Stimulated activated CD4-positive, alpha-beta T cell treated with anti-CD3 and anti-CD28 coated beads, TNF-alpha, amount 100 ng/mL, for 1 hour (primary cell): ENCODE measurements around the gene TBC1D22B.
"Not testable (repeated sequence)": the region's sequence is repeated elsewhere in the genome, so short reads cannot be mapped to it uniquely, and the experiment has no call there.

Experiments used
- DNase-seq, 3 donors: peaks; one replicate each; pipeline ENCODE4 v3.0.0-alpha.2; 2020; ENCODE audit warnings: low read depth in 3 of 3, low spot score in 1 of 3

The TBC1D22B gene

DNA sequence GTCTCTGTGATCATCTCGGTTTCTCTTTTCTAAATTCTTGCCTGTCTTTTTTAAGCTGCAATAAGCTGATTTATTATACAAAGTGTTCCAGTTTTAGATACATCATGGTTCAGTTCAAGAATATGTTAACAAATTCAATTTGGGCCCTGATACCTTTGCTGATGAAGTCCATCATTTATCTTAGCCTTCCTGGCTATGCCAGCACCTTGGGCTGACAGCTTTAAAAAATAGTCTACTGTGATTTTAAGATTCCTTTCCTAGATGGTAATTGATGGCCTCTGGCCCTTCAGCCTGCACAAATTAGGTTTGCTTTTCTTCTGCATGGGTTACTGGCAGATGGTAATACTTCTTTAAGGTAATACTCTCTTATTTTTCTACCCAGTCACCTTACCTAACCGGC is 7.4 kb downstream of the TBC1D22B start:
- no peak for DNase-seq

DNA sequence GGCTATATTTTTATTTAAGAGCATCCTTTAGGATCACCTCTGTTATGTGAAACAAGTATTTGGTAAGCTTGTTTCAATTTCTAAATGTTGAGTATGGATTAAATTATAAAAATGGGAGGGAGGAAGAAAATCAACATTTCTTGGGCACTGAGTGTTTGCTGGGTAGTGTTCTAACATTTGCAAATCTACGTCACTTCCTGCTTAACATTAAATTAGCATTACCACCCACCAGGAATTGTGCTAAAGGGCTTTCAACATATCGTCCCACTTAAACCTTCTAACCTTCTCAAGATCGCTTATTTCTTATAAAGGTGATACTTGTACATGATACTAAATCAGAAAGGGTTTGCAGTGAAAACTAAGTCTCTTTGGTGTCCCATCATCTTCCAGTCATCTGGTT is 8.3 kb downstream of the TBC1D22B start:
- DNase-seq, result no peak

DNA sequence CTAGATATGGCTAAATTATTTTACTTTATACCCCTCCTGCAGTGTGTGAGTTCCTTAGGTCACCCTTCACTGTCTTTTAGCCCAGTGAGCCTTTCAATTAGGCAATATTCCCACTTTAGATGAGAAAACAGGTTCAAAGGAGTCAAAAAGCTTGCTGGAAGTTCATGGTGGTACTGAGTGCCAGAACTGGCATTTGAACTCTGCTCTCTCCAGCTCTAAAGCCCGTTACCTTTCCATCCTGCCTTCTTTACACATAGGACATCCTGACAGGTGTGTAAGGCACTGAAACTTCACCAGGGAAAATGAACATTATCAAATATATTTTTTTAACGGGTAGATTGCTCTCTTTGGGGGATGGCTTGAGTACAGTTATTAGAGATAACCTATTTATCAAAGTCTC is 11.5 kb downstream of the TBC1D22B start:
- DNase-seq, result no peak

DNA sequence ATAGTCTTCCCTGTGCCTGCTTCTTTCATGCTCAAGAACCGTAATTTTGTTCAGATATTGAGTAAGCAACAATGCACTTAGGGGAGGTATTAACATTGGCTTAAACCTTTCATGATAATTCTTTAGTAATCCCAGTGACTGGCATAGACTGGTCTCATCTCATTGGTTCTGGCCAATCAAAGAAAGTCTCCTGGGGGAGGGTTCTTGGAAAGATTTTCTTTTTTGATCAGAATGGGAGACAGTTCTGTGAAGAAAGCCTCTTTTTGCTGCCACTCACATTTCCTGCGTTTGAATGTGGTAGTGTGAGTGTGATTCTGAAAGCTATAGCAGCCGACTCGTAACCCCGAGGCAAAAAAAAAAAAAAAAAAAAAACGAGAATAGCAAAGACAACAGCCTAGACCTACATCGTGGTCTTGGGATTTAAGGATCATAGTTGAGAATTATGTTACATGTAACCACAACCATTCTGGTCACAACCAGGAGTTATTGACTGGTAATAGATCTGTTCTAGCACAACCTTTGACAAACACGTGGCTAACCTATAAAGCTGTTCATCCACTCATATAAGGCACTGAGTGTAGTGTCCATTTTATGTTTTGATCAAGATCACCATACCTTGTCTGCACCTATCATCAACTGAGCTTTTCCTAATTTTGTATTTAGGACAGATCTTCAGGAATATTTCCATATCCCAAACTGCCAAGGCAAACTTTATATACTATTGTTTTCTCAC is 15.4 kb downstream of the TBC1D22B start:
- DNase-seq, result no peak

DNA sequence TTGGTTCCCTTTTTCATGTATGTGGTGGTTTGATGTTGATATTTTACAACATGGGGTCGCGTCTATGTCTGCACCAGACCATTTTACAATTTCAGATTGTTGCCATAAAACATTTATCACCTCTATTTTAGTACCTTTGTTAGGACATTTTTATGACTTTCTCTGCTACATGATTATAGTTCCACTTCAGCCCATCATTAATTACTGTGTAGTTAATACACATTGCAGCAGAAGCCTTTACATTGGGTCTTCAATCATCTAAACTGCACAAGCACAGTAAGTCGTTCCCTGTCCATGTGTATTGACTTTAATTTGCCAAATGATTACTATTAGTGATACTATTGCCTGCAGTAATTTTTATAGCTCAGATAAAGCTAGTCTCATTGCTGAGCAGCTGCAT is 16.1 kb downstream of the TBC1D22B start:
- DNase-seq, result no peak

DNA sequence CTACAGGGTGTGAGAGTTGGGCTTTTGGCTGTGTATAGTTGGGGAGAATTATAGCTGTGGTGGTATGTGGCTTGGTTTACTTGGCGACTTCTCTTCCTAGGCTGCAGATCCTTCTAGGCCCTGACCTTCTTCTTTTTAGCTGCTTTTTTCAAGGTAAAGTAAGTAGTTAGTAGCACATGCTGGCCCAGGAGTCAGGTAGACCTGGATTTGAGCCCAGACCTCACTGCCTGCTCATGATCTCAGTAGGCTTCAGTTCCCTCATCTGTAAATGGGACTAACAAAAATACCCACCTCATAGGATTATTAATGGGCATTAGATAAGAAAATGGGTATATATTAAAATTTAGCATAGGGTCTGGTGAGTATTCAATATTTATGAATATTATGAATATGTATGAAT is 17.8 kb downstream of the TBC1D22B start:
- no peak for DNase-seq

DNA sequence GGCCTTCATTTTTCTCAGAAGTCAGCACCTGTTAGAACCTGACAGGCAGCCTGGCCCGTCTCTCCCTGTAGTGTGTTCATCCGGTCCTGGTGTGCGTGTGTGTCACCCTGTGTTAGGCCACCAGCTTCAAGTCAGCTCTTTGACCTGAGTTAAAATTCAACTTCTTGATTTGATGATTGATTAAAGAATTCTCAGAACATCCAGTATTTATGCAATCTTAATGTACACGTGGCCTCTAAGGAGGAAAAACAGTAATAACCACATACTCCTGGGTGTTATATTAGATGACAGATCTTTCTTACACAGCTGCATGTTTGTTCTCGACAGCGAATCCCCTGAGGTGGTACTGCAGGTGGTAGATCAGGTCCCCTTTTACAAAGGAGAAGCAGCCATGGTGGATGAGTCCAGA is 19.4 kb downstream of the TBC1D22B start:
- DNase-seq, result no peak

DNA sequence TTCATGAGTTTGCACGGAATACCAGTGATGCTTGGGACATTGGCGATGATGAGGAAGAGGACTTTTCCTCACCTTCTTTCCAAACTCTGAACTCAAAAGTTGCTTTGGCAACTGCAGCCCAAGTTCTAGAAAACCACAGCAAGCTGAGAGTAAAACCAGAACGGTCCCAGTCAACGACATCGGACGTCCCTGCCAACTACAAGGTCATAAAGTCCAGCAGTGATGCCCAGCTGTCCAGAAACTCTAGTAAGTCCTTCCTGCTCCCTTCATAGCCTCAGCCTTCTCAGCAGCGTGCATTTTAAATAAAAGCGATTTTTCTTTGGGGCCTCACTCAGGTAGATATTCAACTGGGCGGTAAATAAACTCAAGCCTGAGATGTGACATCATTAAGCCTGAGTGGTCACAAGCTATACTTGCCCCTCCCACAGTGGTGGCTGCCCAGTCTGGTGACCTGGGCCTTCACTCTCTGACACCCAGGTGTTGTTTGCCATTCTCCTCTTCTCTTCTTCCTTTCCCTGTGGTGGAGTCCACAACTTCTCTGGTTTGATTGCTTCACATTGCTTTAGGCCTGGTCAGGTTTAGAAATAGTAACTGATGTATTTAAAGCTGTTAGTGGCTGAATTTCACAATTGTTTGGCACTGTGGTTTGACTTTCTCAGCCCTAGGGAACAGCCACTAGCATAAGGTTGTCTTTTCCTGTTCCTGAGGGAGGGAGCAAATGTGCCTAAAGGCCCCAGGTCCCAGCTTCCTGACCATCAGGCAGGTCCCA is 22.0 kb downstream of the TBC1D22B start:
- no peak for DNase-seq

DNA sequence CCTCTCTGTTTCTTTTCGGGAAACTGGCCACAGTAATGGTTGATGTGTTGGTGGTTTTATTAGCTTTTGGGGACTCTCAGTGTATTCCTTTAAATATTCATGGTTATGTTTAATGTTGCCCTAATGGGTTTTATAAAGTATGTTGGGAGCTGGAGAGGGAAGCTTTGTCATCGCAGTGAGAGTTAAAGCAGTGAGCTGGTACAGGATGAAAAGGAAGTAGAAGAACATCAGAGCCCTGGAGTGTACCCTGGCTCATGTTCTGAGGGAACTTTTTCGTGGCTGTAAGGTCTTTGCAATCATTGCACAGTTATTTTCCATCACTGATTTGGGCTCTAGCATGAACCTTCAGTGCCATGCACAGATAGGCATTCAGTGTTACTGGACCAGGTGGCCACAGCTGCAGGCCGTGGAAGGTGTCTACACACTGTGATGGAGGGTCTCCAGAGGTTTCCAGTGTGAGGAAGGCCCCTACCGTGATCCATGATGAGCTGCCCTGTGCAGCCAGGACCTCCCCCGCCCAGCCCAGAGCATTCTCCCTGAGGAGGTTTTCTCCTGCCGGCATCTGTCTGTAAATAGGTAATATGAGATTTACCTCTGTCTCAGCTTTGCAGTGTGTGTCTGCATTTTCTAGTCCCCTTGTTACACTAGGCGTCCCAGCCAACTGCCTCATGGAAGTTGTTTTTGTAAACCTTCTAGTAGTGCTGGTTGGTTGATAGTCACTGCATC is 22.8 kb downstream of the TBC1D22B start:
- no peak for DNase-seq

DNA sequence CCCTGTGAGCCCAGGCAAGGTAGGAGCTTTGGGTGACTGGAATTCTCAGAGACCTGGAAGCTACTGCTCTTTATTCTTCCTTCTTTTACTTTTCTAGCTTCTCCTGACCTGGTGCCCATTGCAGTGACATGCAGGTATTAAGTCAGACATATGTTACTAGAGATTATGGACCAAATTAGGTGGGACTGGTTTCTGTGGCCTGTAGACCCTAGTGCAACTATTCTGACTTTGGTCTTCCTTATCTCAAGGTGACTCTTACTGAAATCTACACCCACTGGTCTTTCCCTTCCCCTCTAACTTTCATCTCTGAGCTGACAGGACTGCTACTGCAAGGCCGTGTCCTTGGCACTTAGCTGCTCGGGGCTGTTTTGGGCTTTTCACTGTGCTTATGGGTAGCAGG is 24.8 kb downstream of the TBC1D22B start:
- DNase-seq, result no peak

DNA sequence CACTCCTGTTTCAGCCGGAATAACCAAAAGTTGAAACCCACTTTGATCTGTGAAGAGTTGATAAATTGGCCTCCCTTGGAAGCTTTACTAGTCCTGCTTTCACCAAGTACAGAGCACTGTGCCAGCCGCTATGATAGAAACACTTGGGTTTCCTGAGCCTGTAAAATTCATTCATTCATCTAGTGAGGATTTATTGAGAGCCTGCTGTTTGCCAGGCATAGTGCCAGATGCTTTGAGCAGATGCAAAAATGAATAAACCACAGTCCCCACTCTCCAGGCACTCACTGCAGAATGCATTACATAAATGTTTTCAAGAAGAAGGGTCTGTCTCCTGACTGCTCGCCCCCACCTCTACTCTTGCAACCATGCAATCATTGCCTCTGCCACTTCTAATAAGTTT is 25.7 kb downstream of the TBC1D22B start:
- DNase-seq, result no peak

DNA sequence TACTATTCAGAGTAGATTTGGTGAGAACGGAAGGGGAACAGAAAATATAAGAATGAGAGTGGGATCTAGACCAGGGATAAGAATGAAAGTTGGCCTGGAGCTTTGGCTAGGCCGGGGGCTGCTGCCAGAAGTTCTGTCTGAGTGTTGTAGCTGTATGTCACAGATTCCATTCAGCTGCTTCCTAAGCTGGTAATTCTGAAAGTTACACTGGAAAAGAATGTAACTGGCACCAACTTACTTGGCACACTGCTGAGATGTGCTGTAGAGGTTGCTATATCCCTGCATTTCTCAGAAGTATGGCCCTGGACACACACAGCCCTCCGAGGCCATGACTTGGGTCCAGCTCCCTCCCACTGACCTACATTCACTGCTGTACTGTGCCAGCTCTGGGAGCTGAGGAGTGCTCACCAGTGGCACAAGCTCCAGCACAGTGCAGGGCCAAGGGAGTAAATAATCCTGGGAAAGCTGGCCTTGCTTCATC is 26.1 kb downstream of the TBC1D22B start:
- DNase-seq, result no peak

DNA sequence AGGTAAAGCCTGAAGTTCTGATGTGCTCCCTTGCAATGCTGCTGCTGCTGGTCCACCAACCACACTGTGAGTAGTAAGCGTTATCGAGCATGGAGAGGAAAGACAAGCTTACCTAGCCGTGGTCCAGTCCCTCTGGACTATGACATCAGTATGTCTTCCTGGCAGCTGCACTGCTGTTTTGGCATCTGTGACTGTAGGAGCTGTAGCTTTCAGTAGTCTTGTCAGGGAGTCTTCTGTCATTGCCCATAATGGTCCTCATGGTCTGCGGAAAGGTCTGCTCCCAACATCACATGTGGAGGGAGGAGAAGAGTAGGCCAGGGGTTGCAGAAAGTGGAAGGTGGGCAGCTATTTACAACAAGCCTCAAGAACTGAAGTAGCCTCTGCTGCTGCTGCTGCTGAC is 27.2 kb downstream of the TBC1D22B start:
- DNase-seq, result no peak

DNA sequence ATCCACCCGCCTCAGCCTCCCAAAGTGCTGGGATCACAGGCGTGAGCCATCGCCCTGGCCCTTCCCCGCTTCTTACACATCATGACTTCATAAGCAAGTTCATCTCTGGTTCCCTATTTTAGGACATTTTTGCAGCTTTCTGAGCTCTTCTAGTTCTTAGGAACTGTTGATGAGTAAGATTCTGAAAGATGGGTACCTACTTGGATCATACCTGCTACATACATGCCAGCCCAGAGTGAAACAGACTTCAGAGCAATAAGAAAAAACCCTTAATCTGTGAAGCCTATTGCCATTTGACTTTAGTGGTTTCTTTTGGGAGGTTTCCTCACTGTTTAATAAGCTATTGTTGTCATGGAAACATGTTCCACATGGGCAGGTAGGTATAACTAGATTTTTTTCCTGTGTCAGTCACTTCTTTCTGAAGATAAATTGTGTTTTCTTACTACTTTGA is 28.3 kb downstream of the TBC1D22B start:
- DNase-seq, result no peak

DNA sequence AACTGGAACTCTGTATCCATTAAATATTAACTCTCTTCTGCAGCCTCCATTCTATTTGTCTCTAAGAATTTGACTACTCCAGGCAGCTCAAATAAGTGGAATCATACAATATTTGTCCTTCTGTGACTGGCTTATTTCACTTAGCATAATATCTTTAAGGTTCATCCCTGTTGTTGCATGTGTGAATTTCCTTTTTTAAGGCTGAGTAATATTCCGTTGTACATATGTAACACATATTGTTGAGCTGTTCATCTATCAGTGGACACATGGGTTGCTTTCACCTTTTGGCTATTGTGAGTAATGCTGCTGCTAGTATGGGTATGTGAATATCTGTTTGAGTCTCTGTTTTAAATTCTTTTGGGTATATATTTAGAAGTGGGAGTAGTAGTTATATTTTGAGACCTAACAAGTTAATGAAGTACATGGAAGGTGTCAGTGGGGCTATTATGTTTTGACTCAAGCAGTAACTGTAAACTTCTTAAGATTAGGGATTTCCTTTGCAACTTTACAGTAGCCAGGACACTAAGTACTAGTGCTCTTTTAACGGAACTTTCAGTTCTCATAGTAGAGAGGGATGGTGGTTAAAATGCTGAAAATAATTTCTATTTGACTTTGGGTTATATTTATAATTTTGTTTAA is 30.1 kb downstream of the TBC1D22B start:
- no peak for DNase-seq

DNA sequence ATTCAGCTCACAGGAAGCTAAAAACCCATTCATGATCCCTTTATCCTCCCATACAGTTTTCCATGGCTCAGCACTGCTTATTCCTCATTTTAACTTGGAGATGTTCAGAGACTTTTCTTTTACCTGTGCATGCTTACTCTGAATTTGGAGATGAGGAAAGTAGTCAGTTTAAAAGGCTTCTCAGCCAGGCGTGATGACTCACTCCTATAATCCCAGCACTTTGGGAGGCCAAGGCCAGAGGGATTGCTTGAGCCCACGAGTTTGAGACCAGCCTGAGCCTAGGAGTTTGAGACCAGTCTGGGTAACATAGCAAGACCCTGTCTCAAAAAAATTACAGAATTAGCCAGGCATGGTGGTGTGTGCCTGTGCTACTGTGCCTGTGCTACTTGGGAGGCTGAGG is 30.7 kb downstream of the TBC1D22B start:
- no peak for DNase-seq

DNA sequence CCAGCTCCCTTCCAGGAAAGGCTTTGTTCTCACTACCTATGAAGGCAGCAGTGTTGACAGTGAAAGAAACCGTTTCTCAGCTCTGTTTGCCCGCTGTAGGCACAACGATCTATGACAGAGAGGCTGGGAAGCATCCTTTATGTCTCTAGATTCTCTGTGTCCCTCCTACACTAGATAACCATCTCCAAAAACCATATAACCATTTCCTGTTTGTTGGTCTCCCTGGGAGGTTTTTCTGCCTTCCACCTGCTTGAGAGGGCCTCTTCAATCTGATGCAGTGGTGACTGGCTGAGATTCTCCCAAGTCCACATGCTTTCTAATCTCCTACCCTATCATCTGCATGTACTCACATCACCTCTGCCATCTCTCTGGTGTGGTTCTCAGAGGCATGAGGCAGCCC is 32.4 kb downstream of the TBC1D22B start:
- no peak for DNase-seq

DNA sequence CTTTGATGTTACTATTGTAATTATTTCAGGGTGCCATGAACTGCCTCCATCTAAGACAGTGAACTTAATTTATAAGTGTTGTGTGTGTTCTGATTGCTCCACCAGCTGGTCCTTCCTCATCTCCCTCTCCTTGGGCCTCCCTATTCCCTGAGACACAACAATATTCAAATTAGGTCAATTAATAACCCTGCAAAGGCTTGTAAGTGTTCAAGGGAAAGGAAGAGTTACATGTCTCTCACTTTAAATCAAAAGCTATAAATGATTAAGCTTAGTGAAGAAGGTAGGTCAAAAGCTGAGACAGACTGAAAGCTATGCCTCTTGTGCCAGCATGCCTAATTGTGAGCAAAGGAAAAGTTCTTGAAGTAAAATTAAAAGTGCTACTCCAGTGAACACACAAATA is 35.9 kb downstream of the TBC1D22B start:
- DNase-seq, result no peak

DNA sequence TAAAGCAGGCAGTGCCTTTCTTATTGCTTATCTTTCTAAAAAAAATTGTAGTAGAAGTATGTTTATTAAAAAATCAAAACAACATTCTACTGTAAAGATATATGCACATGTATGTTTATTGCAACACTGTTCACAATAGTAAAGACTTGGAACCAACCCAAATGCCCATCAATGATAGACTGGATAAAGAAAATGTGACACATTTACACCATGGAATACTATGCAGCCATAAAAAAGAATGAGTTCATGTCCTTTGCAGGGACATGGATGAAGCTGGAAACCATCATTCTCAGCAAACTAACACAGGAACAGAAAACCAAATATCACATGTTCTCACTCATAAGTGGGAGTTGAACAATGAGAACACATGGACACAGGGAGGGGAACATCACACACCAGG is 40.1 kb downstream of the TBC1D22B start:
- not testable (repeated sequence) for DNase-seq

DNA sequence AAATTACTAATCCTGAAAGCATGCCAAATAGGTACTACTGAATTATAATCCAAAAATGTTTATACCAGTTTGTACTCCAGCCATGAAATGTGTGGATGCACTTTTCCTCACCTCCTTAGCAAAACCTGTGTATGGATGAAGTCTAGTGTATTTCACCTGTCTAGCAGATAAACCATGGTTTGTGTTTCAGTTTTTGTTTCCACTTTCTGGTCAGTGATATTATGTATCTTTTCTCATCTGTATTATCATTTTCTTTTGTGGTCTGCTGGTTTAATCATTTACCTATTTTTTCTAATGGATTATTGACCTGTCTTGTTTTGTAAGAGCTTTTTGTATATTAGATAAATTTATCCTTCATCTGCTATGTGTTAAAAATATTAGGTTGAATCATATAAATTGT is 41.4 kb downstream of the TBC1D22B start:
- no peak for DNase-seq

DNA sequence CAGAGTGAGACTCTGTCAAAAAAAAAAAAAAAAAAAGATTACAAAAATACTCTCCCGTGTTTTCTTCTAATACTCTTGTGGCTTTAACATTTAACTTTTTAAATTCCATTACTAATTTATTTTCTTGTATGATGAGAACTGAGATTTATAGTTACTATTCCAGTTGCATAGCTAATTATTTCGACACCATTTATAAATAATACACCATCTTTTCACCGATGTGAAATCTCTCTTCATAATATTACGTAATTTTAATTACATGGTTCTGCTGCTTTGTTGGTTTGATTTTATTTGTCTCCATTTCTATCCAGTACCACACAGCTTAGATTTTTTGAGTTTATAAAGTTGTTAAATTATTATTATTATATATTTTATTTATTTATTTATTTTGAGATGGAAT is 42.4 kb downstream of the TBC1D22B start:
- no peak for DNase-seq
